MM.1S (cell line): ENCODE results near the gene YY2.

Experiments
- CTCF ChIP-seq: fragments of 300-600 bp; sonication (generic); IDR thresholded peaks from 2 replicates; pipeline ENCODE4 v1.5.1; 2016; ENCODE audit warnings: antibody characterized with exemption, low read length, mixed read lengths
- EZH2phosphoT487 ChIP-seq: fragments of 300-600 bp; sonication (generic); IDR thresholded peaks from 2 replicates; pipeline ENCODE4 v1.6.1; 2018; ENCODE audit warnings: antibody characterized with exemption, low read length

DNA sequence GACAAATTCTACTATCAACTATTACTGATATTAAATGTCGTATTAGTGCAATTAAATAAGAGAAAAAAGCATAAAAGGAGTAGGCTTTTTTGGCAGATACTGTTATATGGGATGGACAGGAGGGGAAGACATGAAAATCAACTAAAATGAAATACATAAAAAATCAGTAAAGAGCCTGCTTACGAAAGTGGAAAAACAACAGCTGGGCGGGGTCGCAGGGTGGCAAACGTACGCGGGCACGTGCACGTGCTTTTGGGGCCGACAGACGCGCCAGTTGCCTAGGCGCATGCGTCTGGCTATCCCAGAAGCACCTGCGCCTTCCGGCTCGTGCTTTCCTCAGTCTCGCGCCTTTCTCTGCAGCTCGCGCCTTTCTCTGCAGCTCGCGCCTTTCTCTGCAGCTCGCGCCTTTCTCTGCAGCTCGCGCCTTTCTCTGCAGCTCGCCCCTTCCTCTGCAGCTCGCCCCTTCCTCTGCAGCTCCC is at the start of gene YY2:
- TF ChIP-seq CTCF = no peak
- no peak for TF ChIP-seq EZH2phosphoT487
